GM21786 (cell line): ENCODE results near the gene PHETA1.
"Not testable (repeated sequence)": the region's sequence is repeated elsewhere in the genome, so short reads cannot be mapped to it uniquely, and the experiment has no call there.

ENCODE experiments used
- ATAC-seq: cut with Tn5 transposase; IDR thresholded peaks from one replicate; pipeline ENCODE4 v1.9.1; 2021; ENCODE audit not compliant: unreplicated experiment

The PHETA1 gene

DNA sequence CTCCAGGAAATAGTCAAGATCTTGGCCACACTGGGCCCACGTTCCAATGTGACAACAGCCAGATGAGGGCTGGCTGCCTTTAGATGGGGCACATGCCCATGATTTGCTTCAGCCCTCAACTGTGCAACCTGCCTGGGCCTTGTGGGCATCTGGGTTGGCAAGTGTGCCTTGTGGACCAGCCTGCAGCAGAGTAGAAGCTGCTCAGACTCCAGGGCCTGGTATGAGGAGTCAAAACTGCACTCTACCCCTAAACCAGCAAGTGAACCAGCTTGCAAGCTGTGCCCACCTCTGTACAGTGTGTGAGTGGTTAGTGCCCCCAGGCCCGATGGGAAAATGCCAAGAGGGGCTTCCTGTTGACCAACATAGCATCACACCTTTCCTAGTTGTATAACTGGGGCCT is 17.9 kb downstream of the PHETA1 start:
- no peak for ATAC-seq

DNA sequence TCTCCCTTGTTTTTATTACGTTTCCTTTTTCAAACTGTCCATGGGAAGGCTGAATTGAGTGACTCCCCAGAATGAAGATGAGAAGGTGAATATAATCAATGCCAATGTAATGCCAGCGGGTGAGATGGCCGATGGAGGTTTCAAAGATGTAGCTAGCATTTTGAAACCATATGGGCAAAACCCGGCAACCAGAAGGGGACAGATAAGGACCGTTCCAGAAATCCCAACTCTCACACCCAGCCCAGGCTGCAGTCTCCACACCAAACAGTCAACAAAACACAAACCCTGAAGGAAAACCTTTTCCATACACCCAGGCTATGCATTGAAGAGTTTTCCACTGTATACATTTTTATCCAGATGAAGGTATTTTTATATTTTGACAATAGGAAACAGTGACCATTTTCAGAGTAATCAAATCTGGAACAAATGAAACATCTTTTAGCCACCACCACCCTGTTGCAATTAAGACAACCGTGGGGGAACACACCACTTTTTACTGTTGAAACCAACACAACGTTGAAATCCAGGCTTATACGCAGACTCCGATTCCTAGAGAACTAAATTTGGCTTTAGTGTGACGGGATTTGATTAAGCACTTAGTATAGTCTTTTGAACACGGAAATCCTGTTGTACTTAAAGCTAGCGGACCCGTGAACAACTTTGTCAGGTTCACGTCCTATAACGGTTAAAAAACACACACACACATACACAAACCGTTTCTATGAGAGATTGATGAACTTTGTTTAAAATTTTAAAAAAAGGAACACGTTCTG is 19.0 kb downstream of the PHETA1 start:
- ATAC-seq: no peak

DNA sequence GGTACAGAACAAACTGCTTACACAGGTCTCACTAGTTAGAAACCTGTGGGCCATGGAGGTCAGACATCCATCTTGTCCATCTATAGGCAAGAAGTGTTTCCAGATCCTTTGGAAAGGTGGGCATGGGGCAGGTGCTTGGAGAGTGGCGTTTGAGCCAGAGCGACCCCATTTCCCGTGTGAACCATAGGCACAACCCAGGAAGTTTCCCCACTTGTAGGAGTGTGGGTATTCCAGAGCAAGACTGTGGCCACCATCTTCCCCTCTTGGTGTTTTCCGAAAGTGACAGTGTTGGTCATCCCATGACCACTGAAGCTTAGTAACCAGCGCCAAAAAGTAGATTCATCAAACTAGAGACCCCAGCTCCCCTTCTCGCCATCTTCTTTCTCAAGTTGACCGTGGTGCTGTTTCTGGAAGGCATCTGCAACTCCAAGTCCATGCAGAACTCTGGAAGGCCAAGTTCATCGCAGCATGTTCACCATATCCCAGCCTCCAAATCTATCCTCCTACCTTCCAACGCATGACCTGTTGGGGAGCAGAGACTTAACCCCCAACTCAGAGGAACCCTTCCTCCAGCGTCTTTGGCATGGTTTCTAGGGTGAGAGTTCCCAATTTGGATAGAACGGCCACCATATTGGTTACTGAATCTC is 19.7 kb downstream of the PHETA1 start:
- no peak for ATAC-seq

DNA sequence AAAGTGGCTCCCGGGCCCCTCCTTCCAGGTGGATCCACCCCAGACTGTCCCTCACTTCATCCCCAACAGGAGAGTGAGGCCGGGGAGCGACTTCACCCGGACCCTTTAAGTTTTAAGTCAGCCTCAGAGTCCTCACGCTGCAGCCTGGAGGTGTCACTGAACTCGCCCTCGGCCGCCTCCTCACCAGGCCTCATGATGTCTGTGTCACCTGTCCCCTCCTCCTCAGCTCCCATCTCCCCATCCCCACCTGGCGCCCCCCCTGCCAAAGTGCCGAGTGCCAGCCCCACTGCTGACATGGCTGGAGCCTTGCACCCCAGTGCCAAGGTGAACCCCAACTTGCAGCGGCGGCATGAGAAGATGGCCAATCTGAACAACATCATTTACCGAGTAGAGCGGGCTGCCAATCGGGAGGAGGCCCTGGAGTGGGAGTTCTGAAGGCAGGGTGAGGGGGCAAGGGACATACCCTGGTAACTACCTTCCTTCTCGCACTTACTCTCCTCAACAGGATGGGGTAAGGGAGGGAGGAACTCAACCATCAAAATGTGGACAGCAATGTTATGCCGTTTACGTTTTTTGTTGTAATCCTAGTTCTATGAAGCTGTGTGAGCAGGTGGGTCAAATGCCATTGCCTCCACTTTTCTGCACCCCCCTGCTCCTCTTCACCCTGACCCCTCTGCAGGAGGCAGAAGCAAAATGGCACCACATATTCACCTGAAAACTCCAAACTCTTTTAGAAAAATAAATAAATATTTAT is 20.8 kb downstream of the PHETA1 start:
- no peak for ATAC-seq

DNA sequence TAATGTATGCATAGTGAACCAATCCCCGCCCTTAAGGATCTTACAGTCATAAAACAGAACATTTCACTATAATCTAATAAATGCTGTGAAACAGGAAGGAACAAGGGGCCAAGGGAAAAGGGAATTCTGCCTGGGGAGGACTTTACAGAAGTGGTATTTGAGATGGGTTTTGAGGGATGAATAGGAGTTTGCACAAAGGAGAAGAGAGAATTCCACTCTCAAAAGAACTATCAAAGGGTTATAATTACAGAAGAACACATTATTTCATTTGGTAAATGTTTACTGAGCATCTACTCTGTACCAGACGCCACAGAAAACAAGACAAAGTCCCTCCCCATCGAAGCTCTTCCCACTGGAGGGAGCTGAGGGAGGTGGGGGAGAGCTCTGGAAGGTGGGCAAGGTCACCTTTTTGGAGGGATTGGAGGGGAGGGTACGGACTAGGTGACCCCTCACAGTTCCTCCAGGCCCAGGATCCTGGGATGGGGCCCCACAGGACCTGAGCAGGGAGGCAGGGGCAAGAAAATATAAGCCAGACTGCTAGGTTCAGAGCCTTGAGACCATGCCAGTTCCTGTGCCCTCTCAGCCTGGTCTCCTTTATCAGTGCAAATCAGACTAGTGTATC is 24.5 kb downstream of the PHETA1 start:
- no peak for ATAC-seq

DNA sequence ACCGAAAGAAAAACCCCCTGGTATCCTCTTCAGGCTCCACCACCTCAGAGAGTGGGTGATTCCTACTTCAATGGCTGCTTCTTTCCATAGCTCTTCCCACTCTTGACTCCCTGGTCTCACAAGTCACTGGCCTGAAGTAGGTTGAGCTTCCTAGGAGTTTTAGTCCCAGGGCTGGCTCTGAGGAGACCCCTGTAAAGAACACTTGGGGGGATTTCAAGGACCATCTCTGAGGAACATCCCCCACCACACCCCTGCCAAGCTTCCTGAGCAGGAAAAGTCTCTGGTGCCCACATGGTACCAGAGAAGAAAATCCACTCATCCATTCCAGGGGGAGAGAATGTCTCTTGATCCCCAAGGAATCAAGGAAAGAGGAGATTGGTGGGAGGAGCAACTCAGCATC is 25.7 kb downstream of the PHETA1 start:
- no peak for ATAC-seq

DNA sequence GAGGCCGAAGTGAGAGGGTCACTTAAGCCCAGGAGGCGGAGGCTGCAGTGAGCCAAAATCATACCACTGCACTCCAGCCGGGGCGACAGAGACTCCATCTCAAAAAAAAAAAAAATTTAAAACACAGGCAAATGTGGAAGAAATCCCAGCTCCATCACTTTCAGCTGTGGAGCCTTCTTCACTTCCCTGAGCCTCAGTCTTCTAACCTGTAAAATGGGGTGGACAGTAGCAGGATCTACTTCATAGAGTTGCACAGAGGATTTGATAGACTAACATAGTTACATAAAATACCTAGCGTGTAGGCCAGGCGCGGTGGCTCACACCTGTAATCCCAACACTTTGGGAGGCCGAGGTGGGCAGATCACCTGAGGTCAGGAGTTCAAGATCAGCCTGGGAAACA is 26.5 kb downstream of the PHETA1 start:
- no peak for ATAC-seq

DNA sequence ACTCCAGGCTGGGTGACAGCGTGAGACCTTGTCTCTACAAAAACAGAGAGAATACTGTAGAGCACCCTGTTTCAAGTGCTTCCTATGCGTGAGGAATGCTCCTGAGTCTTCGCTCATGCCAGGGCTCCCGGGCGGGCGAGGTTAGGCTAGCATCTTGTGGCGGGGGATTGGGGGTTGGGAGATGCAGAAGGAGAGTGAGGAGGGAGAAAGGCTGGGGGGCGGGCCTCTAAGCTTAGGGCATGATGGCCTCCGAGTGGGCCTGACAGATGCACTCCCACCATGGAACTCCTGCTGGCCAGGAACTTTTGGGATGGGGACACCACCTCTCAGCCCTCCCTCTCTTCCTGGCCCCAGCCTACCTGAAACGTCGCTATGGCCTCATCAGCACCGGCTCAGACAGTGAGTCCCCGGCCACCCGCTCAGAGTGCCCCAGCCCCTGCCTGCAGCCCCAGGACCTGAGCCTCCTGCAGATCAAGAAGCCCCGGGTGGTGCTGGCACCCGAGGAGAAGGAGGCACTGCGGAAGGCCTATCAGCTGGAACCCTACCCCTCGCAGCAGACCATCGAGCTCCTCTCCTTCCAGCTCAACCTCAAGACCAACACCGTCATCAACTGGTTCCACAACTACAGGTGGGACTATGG is 27.3 kb downstream of the PHETA1 start:
- ATAC-seq: no peak

DNA sequence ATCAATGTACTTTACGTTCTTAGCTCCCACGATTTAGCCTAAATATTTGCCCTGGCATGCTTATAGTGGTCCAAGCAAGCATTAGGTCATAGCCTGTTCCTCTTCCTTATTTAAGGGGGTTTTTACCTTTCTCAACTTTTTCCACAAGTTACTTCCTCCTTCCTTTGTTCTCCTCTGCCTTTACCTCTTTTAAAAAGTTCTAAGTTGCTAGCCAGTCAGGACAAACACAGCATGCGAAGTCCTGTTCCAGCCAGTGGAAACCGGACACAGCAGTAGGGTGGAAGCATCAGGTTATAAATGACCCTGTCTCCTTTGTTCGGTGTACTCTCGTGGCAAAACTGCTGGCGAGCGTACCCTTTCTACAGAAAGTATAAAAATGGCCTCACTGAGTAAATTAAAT is 28.2 kb downstream of the PHETA1 start:
- ATAC-seq: not testable (repeated sequence)

DNA sequence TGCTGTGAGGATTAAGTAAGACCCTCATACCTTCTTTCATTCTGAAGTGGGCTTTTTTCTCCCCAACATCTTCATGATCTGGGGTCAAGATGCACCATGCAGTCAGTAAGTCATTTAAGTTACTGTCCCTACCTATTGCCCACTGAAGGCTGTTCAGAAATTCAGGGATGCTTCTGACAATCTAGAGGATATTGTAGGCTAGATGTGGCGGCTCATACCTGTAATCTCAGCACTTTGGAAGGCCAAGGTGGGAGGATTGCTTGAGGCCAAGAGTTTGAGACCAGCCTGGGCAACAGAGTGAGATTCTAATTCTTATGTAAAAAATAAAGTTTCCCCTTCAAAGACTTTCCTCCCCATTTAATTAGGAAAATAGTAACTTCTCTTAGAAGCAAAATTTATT is 28.7 kb downstream of the PHETA1 start:
- no peak for ATAC-seq

DNA sequence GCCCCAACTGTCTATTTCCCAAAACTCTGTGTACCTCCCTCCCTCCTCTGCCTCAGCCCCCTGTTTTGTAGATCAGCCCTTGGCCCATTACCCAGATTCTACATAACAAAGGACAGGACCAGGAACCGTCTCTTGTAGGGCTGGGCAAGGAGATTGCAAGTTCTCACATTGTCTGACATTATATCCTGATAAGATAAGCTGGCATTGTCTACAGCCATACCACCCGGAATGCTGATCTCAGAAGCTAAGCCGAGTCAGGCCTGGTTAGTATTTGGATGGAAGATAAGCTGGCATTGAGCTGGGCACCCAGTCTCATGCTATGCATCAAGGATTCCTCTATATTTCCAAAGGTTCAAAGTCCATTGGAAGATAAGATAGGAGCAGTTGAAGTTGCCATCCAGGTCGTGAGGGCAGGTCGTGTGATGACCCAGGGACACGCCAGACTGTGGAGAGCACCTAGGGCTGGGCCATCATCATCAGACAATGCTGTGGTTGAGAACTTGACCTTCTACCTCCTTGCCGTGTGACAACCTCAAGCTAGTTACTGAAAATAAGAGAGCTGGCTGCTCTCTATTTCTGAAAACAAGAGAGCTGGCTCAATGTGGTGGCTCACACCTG is 29.5 kb downstream of the PHETA1 start:
- no peak for ATAC-seq

DNA sequence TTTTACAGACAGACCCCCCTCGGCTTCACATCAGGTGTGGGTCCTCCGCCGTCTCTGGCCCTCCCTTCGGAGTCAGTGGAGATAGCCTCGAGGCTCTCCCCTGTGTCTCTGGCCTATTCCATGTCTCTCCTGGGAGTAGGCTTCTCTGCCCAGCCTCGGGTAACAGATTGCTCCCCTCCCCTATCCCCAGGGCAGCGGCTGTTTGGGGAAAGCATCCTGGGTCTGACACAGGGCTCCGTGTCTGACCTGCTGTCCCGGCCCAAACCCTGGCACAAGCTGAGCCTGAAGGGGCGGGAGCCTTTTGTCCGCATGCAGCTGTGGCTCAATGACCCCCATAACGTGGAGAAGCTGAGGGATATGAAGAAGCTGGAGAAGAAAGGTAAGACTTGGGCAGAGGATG is 30.8 kb downstream of the PHETA1 start:
- no peak for ATAC-seq

DNA sequence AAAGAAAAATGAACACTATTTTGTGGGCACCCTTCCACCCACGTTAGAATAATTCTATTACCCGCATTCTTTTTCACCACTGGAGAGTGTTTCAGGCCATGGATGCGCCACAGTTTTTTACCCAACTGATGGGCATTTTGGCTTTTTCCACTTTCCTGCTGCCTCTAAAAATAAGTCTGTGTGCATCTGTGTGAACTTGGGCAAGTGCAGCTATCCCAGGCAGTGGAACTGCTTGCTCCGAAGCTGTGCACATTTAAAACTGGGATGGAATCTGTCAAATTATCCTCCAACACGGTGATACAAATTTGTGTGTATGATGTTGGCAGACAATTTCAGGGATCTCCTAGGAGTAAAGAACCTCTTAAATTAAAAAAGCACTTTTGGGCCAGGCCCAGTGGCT is 31.5 kb downstream of the PHETA1 start:
- ATAC-seq: no peak

DNA sequence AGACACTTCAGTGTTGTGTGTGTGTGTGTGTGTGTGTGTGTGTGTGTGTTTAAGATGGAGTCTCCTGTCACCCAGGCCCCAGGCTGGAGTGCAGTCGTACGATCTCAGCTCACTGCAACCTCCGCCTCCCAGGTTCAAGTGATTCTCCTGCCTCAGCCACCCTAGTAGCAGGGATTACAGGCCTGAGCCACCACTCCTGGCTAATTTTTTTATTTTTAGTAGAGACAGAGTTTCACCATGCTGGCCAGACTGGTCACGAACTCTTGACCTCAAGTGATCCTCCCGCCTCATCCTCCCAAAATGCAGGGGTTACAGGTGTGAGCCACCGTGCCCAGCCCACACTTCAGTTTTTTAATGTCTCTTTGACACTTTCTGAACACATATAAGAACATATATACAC is 32.5 kb downstream of the PHETA1 start:
- ATAC-seq: not testable (repeated sequence)

DNA sequence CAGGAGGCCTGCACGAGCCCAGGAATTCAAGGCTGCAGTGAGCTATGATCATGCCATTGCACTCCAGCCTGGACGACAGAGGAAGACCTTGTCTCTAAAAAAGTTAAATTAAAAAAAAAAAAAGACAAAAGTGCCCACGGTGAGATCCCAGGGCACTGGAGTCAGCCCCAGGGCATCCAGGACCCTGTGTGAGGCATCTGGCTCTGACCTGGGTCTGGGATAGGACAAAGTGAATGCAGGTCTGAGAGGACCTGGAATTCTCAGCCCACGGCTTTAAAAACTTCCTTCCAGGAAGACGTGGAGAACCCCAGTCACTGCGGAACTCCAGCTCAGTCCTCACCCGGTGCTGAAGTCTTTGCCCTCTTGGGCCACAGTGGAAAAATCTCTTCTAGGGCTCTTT is 33.1 kb downstream of the PHETA1 start:
- ATAC-seq: no peak

DNA sequence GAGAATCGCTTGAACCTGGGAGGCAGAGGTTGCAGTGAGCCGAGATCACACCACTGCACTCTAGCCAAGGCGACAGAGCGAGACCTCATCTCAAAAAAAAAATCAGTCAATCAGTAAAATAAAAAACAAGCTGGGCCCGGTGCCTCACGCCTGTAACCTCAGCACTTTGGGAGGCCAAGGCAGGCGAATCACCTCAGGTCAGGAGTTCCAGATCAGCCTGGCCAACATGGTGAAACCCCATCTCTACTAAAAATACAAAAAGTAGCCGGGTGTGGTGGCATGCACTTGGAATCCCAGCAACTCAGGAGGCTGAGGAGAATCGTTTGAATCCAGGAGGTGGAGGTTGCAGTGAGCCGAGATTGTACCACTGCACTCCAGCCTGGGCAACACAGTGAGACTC is 33.6 kb downstream of the PHETA1 start:
- not testable (repeated sequence) for ATAC-seq

DNA sequence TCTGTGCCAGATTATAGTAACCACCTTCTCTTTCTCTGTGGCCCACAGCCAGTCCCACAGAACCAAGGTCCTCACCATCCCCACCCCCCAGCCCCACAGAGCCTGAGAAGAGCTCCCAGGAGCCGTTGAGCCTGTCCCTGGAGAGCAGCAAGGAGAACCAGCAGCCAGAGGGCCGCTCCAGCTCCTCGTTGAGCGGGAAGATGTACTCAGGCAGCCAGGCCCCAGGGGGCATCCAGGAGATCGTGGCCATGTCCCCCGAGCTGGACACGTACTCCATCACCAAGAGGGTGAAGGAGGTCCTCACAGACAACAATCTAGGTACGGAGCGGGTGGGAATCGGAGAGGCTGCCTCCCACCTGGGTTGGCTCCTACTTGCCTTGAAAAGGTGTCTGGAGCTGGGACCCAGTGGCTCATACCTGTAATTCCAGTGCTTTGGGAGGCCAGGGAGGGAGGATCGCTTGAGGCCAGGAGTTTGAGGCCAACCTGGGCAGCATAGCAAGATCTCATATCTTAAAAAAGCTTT is 34.4 kb downstream of the PHETA1 start:
- no peak for ATAC-seq

DNA sequence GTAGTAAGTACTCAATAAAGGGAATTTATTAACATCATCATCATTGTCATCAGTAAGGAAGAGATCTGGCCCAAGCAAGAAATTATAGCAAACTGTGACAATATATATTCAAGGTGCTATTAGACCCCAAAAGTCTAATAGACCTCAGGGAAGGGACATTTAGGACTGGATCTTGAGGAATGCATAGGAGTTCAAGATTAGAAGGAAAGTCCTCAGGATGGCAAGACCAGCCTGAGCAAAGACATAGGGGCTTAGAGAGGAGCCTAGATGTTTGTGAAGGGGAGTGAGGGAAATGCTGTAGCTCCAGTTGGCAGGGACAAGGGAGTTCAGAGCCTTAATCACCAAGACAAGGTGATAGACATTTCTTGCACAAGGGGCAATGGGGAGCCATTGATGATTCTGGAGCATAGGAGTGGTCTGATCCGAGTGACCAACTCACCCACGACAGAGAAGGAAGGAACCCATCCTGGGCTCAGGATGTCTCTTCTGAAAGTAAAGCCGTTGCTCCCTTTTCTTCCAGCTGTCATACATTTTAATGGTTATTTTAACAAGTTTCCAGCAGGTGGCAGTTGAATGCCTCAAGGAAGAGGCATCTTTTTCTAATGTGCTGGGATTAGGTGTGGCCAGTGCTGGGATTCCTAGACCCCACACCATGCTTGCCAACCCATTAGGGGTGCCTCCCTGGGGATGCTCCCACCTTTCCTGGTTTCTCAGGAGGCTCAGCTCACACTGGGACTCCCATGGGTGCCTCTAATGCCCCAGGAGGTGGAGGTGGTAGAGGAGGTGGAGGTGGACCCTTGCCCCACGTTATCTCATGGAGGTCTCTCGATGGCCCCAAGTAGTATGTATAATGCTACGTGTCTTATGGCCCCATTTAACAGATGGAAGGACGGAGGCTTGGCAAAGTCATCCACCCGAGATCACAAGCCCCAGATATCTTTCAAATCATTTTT is 37.8 kb downstream of the PHETA1 start:
- ATAC-seq: no peak

DNA sequence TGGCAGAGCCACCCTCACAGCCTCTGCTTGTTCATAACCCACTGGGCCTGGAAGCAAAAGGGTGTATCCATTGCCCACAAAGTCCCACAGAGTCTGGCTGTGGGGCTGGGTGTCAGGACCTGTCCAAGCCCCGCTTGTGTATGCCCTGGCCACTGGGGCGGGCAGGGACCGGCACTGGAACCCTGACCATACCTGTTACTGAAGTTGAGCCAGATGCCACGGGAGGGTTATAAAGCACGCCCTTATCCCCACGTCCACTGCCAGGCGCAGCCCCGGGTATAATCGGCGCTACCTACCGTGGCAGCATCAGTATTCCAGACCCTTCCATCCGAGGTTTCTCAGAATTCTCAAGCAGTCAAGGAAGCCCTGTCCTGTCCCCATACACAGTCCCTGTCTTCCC is 40.8 kb downstream of the PHETA1 start:
- no peak for ATAC-seq
